GM23248 (cell line): ENCODE data around the gene BROX.

Source experiments
- EZH2 ChIP-seq: fragments of 200-600 bp; sonication (generic); IDR thresholded peaks from 2 replicates; pipeline ENCODE4 v1.6.1; 2018; ENCODE audit warnings: antibody characterized with exemption, mild to moderate bottlenecking; ENCODE audit not compliant: insufficient read depth, poor library complexity, severe bottlenecking
- EZH2phosphoT487 ChIP-seq: fragments of 200-600 bp; sonication (generic); IDR thresholded peaks from 2 replicates; pipeline ENCODE4 v1.6.1; 2018; ENCODE audit warnings: antibody characterized with exemption, moderate library complexity, mild to moderate bottlenecking, low read depth; ENCODE audit not compliant: insufficient read depth

GRCh38 chr1:222777977-222778376 is 65.6 kb downstream of the BROX start:
- no peak for TF ChIP-seq EZH2phosphoT487
- no peak for TF ChIP-seq EZH2
